CD4-positive, alpha-beta T cell treated with Interleukin-1 beta for 1 hour (primary cell): ENCODE measurements around the gene TPGS2.
"Not testable (repeated sequence)": the region's sequence is repeated elsewhere in the genome, so short reads cannot be mapped to it uniquely, and the experiment has no call there.

ENCODE experiments used
- DNase-seq, 2 donors: peaks; one replicate each; pipeline ENCODE4 v3.0.0-alpha.2; 2020 to 2022

The TPGS2 gene, protein sequence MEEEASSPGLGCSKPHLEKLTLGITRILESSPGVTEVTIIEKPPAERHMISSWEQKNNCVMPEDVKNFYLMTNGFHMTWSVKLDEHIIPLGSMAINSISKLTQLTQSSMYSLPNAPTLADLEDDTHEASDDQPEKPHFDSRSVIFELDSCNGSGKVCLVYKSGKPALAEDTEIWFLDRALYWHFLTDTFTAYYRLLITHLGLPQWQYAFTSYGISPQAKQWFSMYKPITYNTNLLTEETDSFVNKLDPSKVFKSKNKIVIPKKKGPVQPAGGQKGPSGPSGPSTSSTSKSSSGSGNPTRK

DNA sequence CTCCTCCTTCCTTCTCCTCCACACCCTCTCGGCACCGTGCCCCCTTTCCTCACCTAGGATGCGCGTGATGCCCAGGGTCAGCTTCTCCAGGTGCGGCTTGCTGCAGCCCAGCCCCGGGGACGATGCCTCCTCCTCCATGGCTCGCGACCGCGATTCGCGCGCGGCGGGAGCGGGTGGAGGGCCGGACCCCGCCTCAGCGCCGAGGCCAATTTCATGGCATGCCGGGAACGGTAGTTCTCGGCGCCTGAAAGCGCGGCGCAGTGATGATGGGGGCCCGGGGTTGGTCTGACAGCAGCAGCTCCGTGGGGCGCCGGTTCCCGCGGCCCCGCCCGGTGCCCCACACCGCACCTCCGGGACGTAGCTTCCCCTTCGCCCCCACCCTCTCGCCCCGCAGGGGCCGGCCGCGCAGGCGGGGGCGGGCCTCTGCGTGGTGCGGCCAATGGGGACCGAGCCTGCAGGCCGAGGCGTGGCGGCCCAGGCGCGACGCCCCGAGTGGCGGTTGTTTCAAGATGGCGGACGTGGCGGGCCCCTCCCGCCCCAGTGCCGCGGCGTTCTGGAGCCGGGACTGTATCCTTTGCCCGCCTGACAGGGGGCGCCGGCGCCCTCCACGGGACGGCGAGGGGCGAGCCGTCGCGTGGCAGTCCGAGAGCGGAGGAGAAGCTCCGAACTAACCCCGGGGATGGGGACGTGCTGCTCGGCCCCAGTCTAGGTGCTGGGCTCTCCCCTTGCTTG, at the start of gene TPGS2, which contains the start of gene KIAA1328:
Gene TPGS2 (minus strand): TSS at position 373 of the 732 bp plus-strand sequence. CDS start 235 bp downstream, at position 138.
Gene KIAA1328 (plus strand): TSS at position 498 of the 732 bp plus-strand sequence. CDS start 12 bp downstream, at position 510.
- DNase-seq = peak; percentile 89 to 90

DNA sequence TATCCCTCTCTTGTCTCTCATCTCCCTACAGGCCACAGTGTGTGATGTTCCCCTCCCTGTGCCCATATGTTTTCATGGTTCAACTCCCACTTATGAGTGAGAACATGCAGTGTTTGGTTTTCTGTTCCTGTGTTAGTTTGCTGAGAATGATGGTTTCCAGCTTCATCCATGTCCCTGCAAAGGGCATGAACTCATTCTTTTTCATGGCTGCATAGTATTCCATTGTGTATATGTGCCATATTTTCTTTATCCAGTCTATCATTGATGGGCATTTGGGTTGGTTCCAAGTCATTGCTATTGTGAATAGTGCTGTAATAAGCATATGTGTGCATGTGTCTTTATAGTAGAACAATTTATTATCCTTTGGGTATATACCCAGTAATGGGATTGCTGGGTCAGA, 45.0 kb upstream of the TPGS2 start:
- DNase-seq = not testable (repeated sequence)

DNA sequence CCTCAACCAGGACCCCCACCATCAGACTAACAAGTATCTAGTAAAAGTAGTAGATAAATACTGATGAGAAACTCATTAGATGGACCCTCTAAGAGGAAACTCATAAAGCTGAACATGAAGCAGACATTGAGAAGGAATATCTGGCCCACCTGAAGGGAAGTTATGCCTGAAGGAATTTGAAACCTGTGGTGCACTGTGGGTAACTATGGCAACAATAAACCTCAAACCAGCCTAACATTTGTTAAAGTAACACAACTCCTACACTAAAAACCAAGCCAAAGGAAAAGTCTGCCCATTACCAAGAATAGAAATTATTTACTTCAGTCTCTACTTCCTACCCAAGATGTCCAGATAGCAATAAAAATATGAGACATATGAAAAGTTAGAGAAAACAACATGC, 43.5 kb upstream of the TPGS2 start:
- DNase-seq = no peak

DNA sequence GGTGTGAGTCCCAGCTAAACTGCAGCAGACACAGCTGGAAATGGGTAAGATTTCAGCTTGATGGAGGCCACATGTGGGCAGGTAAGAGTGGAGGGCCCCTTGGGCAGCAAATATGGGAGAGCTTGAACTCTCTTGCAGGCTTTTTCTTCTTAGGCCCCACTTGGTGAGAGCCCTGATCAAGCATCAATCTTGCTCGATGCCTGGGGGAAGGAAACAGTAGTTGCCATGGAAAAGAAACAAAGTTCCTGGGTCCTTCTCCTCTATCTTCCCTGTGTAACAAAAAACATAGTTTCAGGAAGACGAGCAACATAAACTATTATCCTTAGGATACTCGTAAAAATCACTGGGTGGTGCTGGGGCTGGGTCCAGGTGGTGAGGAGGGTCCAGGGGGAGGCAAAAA, 43.0 kb upstream of the TPGS2 start:
- DNase-seq = no peak

DNA sequence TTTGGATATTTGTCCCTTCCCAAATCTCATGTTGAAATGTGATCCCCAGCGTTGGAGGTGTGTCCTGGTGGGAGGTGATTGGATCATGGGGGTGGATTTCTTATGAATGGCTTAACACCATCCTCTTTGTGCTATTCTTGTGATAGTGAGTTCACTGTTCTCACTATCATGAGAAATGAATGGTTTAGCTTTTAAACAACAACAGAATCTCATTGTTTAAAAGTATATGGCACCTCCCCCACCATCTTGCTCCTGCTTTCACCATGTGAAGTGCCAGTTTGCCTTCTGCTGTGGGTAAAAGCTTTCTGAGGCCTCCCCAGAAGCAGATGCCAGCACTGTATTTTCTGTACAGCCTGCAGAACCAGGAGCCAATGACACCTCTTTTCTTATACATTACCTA, 38.3 kb upstream of the TPGS2 start:
- DNase-seq = no peak

GRCh38 chr18:36862182-36862581, 33.4 kb upstream of the TPGS2 start:
- DNase-seq = no peak

DNA sequence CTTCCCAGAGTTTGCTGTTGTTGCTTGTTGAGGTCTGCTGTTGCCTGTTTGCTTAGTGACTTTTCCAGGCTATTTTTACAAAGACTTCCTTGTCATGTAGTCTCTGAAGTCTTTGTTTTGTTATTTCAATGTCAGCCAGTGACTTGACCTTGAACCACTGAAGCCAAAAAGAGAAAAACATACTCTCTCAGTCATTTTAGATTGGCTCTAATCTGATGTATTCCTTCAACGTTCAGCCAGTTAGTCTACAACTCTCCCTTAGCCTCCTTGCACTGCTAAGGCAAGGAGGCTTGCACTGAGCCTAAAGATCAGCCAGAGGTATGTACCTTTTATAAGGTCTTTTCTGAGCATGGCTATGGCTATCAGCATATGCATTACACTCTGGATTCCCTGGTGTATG, 28.0 kb upstream of the TPGS2 start:
- no peak for DNase-seq

GRCh38 chr18:36851202-36851590, 22.4 kb upstream of the TPGS2 start:
- no peak for DNase-seq

DNA sequence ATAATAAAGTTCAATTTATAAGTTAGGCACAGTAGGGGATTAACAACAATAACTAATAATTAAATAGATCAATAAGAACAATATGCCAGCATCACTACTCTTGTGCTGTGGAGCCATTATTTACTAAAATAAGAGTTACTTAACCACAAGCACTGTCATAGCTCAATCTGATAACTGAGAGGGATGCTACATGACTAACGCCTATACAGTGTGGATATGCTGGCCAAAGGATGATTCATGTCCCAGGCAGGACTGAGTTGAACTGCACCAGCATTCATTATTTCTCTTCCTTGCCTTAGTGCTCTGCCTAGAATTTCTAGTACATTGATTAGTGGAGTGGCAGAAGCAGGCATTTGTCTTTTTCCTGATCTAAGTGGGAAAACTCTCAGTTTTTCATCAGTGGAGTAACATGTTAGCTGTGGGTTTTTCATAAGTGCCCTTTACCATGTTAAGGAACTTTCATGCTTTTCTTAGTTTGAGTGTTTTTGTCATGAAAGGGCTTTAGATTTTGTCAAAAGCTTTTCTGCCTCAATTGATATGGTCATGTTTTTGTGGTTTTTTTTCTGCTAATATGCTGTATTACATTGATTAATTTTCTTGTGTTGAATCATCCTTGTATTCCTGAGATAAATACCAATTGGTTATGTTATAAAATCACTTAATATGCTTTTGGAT, 21.9 kb upstream of the TPGS2 start:
- DNase-seq = no peak

- DNase-seq = no peak
These were observed 20.6 kb upstream of the TPGS2 start for GRCh38 chr18:36849288-36850006.

DNA sequence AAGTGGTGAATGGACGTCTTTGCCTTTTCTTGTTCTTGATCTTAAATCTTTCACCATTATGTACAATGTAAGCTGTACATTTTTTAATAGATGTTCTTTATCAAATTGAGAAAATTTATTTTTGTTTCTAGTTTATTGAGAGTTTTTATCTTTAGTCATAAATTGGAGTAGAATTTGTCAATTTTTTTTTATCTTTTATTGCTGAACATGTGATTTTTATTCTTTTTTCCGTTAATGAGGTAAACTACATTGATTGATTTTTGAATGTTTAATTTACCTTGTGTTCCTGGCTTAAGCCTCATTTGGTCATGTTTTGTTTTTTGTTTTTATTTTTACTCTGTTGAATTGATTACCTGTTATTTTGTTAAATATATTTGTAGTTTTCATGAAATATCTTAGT, 19.8 kb upstream of the TPGS2 start:
- no peak for DNase-seq

DNA sequence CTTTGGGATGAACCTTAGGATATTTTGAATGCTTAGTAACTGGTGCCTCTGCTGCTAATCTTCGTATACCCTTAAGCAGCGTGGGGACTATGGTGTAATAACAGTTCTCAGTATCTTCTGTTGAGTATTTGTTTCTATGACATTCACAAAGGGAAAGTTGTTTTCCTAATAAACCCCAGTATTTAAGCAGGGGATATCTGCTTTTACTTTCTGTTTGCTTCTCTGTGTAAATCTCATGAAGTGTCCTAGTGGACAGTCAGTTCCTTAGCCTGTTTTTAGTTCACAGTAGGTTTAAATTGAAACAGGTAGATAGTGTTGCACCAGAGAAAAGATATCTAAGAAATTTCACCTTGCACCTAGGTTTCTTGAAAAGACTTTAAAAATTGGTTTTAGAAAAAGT, 15.0 kb upstream of the TPGS2 start:
- DNase-seq = no peak

- DNase-seq = no peak
These were observed 14.4 kb upstream of the TPGS2 start for GRCh38 chr18:36843199-36843598.

DNA sequence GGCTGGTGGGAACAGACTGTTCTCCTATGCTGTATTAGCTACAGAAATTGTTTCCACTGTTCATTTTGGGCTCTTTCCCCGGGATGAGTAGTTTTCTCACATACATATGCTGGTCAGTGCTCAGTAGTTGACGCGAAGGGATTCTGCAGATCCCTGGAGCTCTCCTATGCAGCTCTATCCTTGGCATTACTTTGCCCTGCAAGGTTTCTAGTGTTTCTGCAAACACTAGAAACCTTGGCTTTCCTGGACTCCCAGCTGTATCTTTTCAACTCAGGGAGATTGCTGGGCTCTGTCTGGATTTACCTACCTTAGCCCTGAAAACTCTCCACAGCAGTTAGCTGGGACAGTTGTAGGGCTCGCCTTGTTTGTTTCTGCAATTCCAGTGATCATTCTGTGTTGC, 11.0 kb upstream of the TPGS2 start:
- no peak for DNase-seq

- DNase-seq = no peak
These were observed 7.1 kb upstream of the TPGS2 start for GRCh38 chr18:36835927-36836326.

DNA sequence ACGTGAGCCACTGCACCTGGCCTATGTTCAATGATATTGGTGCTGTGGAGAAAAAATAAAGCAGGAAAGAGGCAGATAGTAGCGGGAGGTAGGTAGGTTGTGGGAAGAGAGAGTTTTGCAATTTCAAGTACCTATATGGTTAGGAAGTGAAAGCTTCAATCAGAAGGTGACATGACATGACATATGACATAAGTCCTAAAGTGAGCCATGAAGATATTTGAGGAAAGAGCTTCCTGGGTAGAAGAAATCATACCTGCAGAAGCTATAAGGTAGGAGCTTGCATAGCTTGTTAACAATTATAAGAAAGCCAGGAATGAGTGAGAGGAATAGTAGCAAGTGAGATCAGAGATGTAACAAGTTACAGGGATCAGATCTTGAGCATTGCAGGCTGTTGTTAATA, 4.3 kb upstream of the TPGS2 start:
- DNase-seq = no peak

DNA sequence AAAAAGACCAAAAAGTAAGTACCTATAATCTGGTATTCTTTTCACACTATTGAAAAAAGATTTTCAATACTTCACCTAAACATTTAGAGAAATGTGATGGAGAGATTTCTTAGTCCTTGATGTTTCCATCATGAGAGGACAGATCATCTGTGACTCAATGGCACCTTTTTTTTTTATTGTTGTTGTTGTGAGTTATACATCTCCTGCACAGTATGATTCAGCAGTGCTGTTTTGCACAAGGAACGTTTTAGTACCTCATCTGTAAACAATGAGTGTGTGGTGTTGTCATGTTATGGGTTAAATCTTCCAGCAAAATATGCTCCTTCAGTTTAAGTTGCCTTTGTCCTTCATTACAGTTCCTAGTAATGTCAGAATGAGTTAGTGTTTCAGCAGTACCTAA, 2.3 kb upstream of the TPGS2 start:
- no peak for DNase-seq

GRCh38 chr18:36830158-36830495, 1.3 kb upstream of the TPGS2 start:
- no peak for DNase-seq

- DNase-seq = no peak
These were observed 758 bp upstream of the TPGS2 start for GRCh38 chr18:36829362-36830157.

DNA sequence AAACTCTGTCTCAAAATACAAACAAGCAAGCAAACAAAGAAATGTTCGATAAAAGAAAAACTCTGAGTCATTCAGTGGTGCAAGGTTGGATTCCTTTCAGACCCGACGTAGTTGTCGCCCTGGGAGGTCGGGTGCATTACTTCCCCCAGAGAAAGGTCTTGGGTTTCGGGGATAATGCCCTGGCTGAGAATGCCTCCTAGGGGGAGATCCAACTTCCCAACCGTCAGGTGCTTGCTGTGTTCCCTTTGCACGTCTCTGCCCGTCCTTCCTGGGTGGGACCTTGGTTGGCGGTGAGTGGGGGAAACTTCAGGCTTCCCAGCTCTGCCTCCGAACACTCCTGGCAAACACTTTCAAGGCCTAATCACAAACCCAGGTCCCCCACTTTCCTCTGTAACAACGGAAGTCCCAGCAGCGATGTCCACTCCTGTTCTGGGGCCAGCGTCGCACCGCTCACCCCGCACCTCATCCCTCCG, 609 bp downstream of the TPGS2 start:
- DNase-seq = peak in 1 of 2 donors; percentile 6

GRCh38 chr18:36826556-36826955, 2.2 kb downstream of the TPGS2 start:
- no peak for DNase-seq

DNA sequence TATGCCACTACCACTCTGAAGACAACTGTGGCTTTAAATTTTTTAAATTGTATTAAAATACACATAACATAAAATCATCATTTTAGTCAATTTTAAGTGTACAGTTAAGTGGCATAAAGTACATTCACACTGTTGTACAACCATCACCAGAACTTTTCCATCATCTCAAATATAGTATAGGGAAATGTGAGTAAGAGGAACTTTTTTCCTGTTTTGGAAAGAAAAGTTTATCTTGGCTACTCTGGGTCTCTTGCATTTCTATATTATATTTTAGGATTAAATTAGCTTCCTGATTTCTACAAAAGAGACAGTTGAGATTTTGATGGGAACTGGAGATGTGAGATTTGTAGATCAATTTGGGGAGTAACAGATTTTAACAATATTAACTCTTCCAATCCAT, 3.3 kb downstream of the TPGS2 start:
- no peak for DNase-seq
